Gastroesophageal sphincter (tissue), 4 donors: ENCODE results near the gene ARFGAP1. TPM values are rescaled to one million over a fixed set of nuclear protein-coding genes. Genes with fewer than 3 reads are reported as not detected.

Experiments
- ATAC-seq: fragments of 150-250 bp; one replicate; pipeline ENCODE4 v1.9.1; 2016; ENCODE audit warnings: mild to moderate bottlenecking, moderate library complexity
- H3K27ac ChIP-seq, 4 donors: fragments of 200-600 bp; sonication (generic) in 3 of 4; 1 replicate in 3 of 4; 2 replicates in 1 of 4; pipeline ENCODE4 v1.5.1; 2016 to 2019
- H3K27me3 ChIP-seq: fragments of 200-600 bp; sonication (generic); one replicate; pipeline ENCODE4 v1.5.1; 2019
- H3K36me3 ChIP-seq, 2 donors: fragments of 200-600 bp; sonication (generic); one replicate each; pipeline ENCODE4 v1.5.1; 2019; ENCODE audit warnings: control low read depth in 1 of 2
- H3K4me1 ChIP-seq, 3 donors: fragments of 200-600 bp; sonication (generic); 1 replicate in 2 of 3; 2 replicates in 1 of 3; pipeline ENCODE4 v1.5.1; 2016 to 2019; ENCODE audit warnings: control low read depth in 2 of 3
- H3K4me3 ChIP-seq, 2 donors: fragments of 200-600 bp; sonication (generic); one replicate each; pipeline ENCODE4 v1.5.1; 2019; ENCODE audit warnings: mild to moderate bottlenecking in 1 of 2, moderate library complexity in 1 of 2
- H3K9me3 ChIP-seq, 3 donors: fragments of 200-600 bp; sonication (generic); one replicate each; pipeline ENCODE4 v1.5.1; 2017 to 2019; ENCODE audit warnings: control low read depth in 2 of 3
- CTCF ChIP-seq, 4 experiments: fragments of 200-600 bp in 2 of 4; fragments of 450-650 bp in 2 of 4; sonication (generic) in 1 of 4; IDR thresholded peaks; one replicate each; pipeline ENCODE4 v1.5.1; 2017 to 2019; ENCODE audit warnings: antibody characterized with exemption in 4 of 4, mild to moderate bottlenecking in 2 of 4, moderate library complexity in 2 of 4
- EP300 ChIP-seq: sonication (generic); formaldehyde crosslinking; IDR thresholded peaks from one replicate; pipeline ENCODE4 v1.6.1; 2017; ENCODE audit warnings: antibody characterized with exemption, mild to moderate bottlenecking
- POLR2A ChIP-seq, 2 donors: fragments of 450-650 bp; IDR thresholded peaks; one replicate each; pipeline ENCODE4 v1.6.1; 2017; ENCODE audit warnings: antibody characterized with exemption in 2 of 2, mild to moderate bottlenecking in 2 of 2, moderate library complexity in 1 of 2
- POLR2AphosphoS5 ChIP-seq: sonication (generic); formaldehyde crosslinking; IDR thresholded peaks from one replicate; pipeline ENCODE4 v1.6.1; 2017; ENCODE audit warnings: antibody characterized with exemption
- WGBS, 2 donors: methylation state at CpG; one replicate each; pipeline ENCODE4 v1.1.5; 2018; ENCODE audit warnings: low coverage in 1 of 2; 5-methylcytosine and 5-hydroxymethylcytosine counted together
- total RNA-seq, 4 donors: library from RNA; depleted of rRNA; stranded (reverse); fragments of >200 nt; gene quantifications; one replicate each; pipeline ENCODE4 v1.1.0, GENCODE V29; 2016

Gene ARFGAP1
- total RNA-seq, 4 donors from 2014 or later = 35.0 to 50.1 (median 45.2) TPM

DNA sequence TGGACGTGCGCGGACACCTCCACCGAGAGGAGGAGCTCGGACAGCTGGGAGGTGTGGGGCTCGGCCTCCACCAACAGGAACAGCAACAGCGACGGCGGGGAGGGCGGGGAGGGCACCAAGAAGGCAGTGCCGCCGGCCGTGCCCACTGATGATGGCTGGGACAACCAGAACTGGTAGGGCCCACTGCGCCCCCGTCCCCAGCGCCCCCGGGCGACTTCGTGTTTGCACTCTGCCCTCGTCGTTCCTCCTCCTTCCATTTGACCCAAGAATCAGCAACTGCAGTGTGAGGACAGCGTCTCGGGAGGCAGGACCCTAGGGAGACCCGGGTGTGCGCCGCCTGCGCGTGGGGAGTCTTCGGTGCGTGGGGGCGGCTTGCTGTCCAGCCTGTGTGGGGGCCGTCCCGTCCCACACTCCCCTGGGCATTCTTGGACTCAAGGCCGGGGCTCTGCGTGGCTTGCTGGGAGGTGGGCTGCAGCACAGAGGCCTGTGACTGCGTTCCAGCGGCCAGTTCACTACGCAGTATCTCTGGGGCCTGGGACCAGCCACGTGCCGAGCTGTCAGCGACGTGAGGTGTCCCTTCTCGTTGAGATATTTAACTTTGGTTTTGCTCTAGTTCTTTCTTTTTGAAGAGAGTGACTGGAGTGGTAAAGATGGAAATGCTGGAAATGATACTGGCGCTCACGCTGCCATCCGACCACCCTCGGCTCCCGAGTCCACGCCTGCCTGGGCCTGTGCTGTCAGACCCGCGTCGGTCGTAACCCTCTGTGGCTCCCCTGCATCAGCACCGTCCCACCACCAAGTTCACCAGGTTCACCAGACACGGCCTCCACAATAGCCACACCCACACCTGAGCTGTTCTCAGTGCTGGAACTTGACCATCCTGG lies 15.3 kb downstream of the ARFGAP1 start:
- 83% methylated on average over 9 of the region's 55 CpGs; no CpG with 5 or more reads in 1 of the 2 donors for WGBS, 2 donors
- Histone ChIP-seq H3K4me3 (no peak overlapping the region), H3K9me3 (no peaks in the 10 kb centered on the region), H3K4me1 (peaks cover 0 to 14% (median 0%) of the 10 kb centered on the region in 3 donors), H3K27ac (no peak overlapping the region), H3K36me3 (peaks cover 0 to 65% of the 10 kb centered on the region in 2 donors), H3K27me3 (peaks cover 14% of the 10 kb centered on the region)
- no peak for ATAC-seq
- TF ChIP-seq EP300 (no peak), POLR2A (IDR thresholded peaks at IDR 0.05) (no peak), CTCF (IDR thresholded peaks at IDR 0.05) (no peak), POLR2AphosphoS5 (no peak)

DNA sequence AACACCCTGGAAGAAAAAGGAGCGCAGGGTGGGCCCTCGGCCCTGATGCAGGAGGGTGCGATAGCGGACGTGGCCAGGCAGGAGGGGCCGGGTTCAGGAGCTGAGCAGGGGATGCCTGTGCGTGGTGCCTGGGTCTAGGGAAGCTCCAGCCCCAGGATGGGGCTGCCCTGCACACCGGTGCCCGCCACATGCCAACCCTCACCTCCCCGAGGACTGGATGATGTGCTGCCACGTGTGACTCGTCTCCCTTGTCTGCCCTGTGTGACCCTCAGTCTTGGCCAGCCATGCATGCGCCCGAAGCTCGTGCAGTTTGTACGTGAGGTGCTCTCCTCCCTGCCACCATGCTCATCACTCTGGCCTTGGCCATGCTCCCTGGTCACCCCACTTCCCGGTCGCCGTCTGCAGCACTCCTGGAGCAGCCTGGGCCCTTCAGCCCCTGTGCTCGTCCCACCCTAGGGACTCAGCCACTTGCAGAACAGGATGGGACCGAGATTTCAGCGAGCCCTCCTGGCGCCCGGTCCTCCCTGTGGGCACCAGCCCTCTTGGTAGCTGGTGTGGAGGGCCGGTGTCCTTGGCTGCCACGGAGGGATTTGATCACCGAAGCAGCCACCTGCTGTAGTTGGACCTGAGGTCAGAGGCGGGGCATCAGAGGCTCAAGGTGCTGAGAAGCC lies 16.1 kb downstream of the ARFGAP1 start:
- H3K36me3 ChIP-seq = peaks cover 0 to 58% of the 10 kb centered on the region in 2 donors
- WGBS, 2 donors = 81% methylated on average over 7 of the region's 28 CpGs; no CpG with 5 or more reads in 1 of the 2 donors
- no peaks in the 10 kb centered on the region for H3K9me3 ChIP-seq
- no peak overlapping the region for H3K27ac ChIP-seq
- H3K27me3 ChIP-seq = peaks cover 22% of the 10 kb centered on the region
- no peak for ATAC-seq
- no peak overlapping the region for H3K4me3 ChIP-seq
- no peak for TF ChIP-seq CTCF (IDR thresholded peaks at IDR 0.05)
- no peak for TF ChIP-seq POLR2A (IDR thresholded peaks at IDR 0.05)
- no peak for TF ChIP-seq POLR2AphosphoS5
- TF ChIP-seq EP300 = no peak
- peaks cover 0 to 14% (median 0%) of the 10 kb centered on the region in 3 donors for H3K4me1 ChIP-seq

- no peak for ATAC-seq
- no peak overlapping the region for H3K27ac ChIP-seq
- peaks cover 0 to 14% (median 0%) of the 10 kb centered on the region in 3 donors for H3K4me1 ChIP-seq
- WGBS, 2 donors = 20% methylated on average over 1 of the region's 25 CpGs; no CpG with 5 or more reads in 1 of the 2 donors
- peaks cover 30% of the 10 kb centered on the region for H3K27me3 ChIP-seq
- TF ChIP-seq POLR2A (IDR thresholded peaks at IDR 0.05) = no peak
- no peak for TF ChIP-seq POLR2AphosphoS5
- TF ChIP-seq CTCF (IDR thresholded peaks at IDR 0.05) = no peak
- TF ChIP-seq EP300 = no peak
- H3K9me3 ChIP-seq = no peaks in the 10 kb centered on the region
- H3K36me3 ChIP-seq = peaks cover 0 to 50% of the 10 kb centered on the region in 2 donors
- no peak overlapping the region for H3K4me3 ChIP-seq
These were observed 16.9 kb downstream of the ARFGAP1 start for GRCh38 chr20:63289311-63290135.

- peaks cover 0 to 14% (median 0%) of the 10 kb centered on the region in 3 donors for H3K4me1 ChIP-seq
- H3K4me3 ChIP-seq = no peak overlapping the region
- no peaks in the 10 kb centered on the region for H3K9me3 ChIP-seq
- H3K27me3 ChIP-seq = peaks cover 37% of the 10 kb centered on the region
- ATAC-seq = no peak
- TF ChIP-seq EP300 (no peak), POLR2A (IDR thresholded peaks at IDR 0.05) (no peak), CTCF (IDR thresholded peaks at IDR 0.05) (no peak), POLR2AphosphoS5 (no peak)
- WGBS, 2 donors = 50% methylated on average over 2 of the region's 17 CpGs; no CpG with 5 or more reads in 1 of the 2 donors
- no peak overlapping the region for H3K27ac ChIP-seq
- peaks cover 0 to 43% of the 10 kb centered on the region in 2 donors for H3K36me3 ChIP-seq
These were observed 17.6 kb downstream of the ARFGAP1 start for GRCh38 chr20:63290136-63290676.
